CD4-positive, alpha-beta T cell treated with Interleukin-4 for 4 hours (primary cell): ENCODE results near the gene CACNB4.
"Not testable (repeated sequence)": the region's sequence is repeated elsewhere in the genome, so short reads cannot be mapped to it uniquely, and the experiment has no call there.

Experiments used
- DNase-seq: peaks from one replicate; pipeline ENCODE4 v3.0.0-alpha.2; 2020

Gene CACNB4

DNA sequence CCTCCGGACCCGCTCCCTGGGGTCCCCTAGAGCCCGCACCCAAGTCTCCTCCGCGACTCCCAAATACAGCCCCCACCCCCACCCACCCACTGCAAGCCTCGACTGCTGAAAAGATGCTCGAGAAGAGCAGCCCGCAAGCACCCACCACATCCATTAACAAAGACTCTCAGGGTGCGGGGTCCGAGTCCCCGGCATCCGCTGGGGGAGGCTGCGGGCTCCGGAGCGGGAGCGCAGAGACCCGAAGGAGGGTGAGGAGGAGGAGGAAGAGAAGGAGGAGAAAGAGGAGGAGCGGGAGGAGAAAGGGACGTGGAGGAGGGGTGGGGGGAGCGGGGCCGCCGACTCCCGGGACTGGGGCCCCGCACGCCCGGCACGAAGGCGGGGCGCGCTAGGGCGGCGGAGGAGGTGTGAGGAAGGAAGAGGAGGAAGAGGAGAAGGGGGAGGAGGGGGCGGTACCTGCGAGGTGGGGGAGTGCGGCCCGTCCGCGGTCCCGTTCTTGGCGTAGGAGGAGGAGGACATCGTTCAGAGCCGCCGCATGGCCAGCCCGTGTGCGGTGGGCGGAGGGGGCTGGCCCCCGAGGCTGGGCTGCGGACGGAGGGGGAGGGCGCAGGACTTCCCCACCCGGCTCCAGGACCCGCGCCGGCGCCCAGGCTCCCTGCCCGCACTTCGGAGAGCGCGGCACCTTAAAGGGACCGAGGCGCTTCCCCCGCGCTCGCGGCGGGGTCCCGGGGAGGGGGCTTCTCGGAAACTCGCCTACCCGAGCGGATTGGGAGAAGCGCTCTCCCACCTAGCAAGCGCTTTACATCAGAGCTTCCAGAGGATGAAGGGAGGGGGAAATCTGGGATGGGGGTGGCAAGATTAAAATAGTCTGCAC, at the start of gene CACNB4:
Gene CACNB4 (minus strand): TSS at position 549 of the 871 bp plus-strand sequence.
- DNase-seq, result no peak

DNA sequence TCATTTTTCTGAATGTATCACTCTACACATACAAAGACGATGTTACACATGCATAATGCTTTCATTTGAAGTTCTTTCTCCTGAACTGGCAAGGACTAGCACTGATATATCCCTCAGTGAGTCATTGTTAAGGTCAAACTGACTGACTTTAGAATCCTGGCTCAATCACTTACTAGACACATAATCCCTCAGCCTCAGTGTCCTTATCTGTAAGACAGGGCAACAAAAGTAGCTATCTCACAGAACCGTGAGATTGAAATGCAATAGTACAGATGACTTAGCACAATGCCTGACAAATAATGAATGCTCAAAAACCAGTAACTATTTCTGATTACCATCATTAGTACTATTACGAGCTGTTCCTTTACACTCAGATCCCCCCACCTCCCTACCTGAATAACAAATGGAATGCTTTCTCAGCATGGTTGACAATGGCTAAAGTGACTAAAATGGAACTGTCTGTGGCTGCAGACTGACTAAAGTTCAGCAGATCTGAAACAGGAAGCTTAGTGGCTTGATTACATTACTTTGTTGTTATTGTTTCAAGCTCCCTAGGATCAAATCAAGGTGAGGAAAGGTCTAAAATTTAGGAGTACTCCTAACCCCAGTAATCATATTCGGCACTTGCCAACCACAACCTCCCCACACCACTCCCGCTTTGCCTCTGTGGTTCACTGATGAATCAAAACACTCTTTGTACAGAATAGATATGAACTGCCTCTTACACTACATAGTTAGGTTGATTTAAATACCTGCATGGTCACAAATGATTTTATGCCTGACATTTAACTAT, 35.8 kb upstream of the CACNB4 start:
- DNase-seq, result no peak

DNA sequence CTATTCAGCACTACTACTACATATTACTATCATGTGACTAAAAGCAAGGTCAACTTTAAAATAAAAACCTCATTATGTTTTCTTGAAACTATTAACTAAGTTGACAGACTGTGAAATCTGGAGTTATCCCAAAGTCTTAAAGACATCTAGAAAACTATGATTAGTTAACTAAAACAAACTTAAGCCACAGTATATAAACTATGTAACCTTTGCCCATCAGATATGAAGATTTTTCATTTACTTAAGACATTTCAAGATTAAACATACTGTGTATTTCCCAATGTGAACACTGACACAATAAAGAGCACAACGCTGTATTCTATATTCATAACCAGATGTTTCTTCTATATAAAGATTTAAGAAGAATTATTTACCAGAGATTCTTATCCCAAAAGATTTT, 33.5 kb upstream of the CACNB4 start:
- no peak for DNase-seq

DNA sequence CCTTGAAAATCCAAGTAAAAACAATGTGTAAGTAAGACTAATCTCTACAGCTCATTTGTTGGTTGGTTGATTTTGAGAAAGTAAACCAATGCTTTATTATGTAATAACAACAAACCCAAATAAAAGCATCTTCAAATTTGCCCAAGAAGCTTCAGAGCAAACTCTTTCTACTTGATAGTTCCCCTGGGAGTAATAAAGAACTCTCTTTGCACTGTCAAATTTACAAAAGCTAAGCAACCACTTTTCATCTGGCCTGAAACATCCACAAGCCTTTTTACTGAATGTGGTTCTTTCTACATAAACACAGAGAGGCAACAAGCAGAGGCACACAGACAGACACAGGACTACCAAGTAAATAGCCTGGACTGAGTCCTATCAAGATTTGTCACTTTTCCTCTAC, 28.8 kb upstream of the CACNB4 start:
- no peak for DNase-seq

DNA sequence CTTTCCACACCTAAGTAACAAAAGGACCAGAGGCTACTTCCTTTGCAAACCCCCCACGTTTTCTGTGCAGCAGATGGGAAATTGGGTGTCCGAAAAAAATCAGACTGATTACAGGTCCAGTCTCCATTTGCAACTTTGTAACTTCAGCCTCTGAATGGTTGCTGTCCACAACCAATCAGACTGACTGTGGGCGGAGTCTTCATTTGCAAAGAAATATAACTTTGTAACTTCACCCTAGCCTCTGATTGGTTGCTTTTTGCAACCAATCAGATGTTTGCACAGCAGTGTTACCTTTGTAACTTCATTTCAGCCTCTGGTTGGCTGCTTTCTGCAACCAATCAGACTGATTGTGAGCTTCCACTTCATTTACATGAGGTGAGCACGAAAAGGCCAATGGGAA, 27.8 kb upstream of the CACNB4 start:
- no peak for DNase-seq

DNA sequence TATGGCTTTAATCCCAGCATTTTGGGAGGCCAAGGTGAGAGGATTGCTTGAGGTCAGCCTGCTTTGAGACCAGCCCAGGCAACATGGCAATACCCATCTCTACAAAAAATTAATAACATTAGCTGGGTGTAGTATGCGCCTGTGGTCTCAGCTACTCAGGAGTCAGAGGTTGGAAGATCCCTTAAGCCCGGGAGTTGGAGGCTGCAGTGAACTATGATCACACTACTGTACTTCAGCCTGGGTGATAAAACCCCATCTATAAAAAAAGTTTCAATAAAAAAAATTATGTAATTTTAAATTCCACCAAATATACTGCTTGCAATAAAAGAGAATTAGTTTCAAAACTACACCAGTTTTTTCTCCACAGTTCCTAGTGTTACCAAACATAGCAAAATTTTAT, 23.3 kb upstream of the CACNB4 start:
- DNase-seq, result no peak

DNA sequence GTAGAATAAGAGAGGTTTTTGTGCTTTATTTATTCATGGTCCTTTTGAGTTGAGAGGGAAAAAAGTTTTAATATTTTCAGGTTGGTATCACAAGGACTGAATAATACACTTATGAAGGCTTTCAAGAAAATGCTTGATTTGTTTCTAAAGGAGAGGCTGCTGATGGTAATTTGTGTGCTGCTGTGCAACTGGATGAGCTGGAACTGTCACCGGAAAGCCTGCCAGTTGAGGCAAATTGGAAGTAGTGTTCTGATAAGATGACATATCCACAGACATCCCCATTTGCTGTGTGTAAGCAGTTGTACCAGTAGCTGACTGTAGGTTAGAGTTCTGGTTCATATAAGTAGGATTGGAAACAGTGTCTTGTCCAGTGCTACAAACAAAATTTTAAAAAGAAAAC, 21.6 kb upstream of the CACNB4 start:
- no peak for DNase-seq

DNA sequence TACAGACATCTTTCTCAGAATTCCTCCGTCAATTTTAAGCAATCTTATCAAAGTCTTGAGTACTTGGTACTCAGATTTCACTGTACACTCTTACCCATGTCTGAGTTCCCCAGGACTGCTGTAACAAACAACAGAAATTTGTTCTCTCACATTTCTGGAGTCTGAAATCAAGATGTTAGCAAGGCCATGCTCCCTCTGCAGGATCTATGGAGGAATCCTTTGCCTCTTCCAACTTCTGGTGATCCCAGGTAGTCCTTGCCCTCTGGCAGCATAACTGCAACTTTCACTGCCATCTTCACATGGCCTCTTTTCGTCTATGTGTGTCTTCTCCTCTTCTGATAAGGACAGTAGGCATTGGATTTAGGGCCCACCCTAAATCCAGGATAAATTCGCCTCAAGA, 17.1 kb upstream of the CACNB4 start:
- no peak for DNase-seq

DNA sequence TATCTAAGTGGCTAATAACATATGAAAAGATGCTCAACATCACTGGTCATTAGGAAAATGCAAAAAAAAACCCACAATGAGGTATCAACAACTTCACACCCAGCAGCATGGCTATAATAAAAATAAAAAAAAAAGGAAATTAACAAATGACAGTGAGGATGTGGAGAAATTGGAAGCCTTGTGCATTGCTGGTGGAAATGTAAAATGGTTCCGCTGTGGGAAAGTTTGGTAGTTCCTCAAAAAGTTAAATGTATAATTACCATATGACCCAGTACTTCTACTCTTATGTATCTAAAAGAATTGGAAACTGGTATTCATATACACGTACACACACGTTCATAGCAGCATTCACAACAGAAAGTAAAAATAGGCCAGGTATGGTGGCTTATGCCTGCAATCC, 15.5 kb upstream of the CACNB4 start:
- no peak for DNase-seq

DNA sequence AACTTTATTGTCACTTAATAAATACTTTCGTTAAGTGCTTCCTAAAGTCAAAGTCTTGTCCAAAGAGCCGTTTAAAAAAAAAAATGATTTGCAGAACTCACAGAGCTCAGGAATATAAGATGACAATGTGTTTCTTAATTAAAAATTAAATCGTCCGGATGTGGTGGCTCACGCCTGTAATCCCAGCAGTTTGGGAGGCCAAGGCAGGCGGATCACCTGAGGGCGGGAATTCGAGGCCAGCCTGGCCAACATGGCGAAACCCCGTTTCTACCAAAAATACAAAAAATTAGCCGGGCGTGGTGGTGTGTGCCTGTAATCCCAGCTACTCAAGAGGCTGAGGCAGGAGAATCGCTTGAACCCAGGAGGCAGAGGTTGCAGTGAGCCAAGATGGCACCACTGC, 8.3 kb upstream of the CACNB4 start:
- not testable (repeated sequence) for DNase-seq

DNA sequence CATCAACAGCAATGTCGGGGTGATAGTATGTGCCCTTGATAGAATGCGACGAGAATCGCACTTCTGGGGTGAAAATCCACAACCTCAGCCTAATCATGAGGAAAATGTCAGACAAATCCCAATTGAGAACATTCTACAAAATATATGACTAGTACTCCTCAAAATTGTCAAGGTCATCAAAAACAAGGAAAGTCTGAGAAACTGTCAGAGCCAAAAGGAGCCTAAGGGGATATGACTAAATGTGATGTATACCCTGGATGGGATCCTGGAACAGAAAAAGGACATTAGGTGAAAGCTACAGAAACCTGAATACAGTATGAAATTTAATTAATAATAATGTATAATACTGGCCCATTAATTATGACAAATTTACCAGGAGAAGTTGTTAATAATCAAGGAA, 7.6 kb upstream of the CACNB4 start:
- DNase-seq, result no peak

DNA sequence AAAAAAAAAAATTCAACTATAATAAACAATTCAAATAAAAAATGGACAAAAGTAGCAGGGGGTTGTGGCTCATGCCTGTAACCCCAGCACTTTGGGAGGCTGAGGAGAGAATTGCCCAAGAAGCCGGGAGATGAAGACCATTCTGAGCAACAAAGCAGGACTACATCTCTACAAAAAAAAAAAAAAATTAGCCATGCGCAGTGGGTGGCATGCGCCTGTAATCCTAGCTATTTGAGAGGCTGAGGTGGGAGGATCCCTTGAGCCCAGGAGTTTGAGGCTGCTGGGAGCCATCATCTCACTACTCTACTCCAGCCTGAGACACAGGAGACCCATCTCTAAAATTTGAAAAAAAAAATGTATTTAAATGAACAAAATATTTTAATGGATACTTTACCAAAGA, 4.4 kb upstream of the CACNB4 start:
- DNase-seq, result no peak

DNA sequence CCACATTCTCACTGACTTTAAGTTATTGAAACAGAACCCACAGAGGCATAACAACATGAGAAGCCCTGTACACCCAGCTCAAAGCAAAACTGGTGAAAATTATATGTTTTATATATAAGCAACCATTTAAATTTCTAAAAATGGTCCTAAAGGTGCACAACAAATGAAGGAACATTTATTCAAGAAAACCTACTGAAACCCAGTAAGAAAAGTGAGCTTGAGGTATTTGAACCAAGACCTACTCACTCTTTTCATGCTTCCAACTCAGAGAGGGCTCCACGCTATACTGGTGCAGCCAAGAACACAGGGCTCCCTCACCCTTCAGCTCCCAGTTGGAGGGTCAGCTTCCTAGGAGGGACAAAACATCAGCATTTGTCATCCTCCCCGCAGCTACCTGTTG, 2.1 kb upstream of the CACNB4 start:
- no peak for DNase-seq

DNA sequence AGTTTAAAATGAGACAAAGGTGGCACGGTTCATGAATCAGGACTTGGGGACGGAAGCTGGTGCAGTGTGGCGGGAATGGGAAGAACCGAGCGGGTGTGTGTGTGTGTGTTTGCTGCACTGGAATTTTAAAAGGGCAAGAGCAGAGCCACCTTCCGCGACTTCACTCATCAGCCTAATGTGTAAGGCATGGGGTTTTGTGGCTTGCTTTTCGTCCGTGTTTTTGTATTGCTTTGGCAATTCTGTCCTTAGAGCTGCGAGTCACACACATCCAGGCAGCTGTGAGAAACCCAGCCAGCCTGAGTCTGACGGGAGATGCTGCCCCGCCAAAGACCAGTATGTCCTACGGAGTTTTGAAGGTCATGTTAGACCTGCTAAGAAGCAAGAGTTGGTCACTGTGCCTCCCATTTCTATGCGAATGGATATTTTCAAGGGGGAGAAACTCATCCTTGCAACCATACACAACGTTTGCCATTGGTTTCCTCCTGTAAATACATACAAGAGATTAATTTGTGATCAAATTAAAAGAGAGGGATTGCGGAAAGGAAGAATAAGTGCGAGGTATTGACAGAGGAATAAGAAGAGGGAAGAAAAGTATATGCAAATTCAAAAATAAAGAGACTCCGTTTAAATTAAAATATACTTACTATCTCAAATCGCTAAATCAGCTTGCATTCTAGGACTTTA, 665 bp upstream of the CACNB4 start:
- DNase-seq, result no peak

DNA sequence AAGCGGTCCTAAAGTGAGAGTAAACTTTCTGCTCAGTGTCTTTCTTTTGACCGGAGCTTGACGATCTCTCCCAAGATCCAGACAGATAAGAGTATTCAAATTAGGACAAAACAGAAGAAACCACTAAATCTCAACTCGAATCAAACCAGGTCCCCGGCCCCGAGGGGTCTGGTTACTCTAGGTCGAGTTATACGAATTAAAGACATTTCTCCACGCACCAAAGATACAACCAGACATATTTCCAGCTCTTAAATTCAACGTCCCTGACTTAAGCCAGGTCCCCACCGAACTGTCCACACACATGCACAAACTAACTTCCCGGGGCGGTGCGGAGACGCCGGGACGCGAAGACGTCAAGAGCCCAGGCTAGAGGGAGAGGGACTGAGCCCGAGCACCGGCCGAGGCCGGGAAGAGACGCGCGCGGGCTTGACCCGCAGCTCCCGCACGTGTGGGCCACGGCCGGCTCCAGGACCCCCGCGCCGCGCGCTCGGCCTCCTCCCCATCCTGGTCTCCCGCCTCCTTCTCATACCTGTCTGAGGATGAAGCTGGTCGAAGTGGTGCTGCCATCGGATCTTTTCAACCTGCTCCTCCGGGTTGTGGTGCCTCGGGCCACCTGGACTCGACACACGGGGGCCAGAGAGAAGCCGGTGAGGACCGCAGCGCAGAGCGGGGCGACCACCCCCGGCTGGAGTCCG, 896 bp downstream of the CACNB4 start:
- no peak for DNase-seq

DNA sequence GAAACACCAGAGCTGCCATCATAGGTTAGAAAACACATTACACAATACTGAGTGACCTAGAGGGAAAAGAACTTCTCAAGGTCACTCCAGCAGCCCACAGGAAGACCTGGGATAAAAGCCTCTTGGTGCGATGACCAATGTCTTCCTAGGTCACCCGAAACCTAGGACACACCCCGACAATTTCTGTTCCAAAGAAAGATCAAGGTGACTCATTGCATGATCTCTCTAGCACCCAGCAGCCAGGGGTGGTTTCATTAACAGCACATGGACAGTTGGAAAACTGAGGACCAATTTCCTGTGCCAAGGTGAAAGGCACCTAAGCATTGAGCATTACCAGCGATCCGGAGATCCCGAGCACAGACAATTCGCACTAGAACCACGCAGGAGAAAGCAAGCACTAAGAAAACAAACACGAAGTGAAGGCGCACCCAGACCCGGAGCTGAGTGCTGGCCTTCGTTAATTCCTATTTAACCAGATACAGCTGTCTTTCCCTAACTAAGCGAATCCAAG, 1.5 kb downstream of the CACNB4 start:
- no peak for DNase-seq

DNA sequence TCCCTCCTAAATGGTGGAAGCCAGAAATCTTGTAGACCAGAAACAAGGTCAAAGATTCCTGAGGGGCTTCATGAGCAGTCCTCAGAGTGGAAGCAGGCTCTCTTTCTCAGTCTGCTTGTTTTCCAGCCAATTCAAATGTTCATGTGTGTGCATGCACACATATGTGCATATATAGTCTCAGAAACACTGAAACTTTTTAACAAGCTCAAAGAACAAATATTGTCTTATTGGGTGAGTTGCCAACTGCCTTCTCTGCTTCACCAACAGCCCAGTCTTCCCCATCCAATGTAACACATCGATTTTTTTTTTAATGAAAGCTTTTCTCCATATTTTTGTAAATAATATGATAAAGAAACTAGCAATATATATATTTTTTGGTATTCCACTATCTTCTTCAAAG, 3.7 kb downstream of the CACNB4 start:
- no peak for DNase-seq

DNA sequence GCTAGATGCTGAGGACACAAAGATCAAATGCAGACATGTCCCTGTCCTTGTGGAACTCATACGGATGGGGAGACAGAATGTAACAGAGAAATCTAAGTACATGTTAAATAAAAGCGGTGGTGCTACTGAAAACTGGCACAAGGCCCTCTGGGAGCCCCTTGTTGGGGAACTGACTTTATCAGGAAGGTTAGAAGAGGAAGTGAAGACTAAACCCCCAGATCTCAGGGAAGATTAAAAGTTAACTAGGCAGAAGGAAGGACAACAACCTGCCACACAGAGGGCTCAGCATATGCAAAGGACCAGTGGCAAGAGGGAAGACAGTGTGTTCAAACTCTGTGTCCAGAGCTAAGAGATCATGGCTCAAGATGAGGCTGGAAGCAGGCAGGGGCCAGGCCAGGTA, 4.8 kb downstream of the CACNB4 start:
- no peak for DNase-seq

DNA sequence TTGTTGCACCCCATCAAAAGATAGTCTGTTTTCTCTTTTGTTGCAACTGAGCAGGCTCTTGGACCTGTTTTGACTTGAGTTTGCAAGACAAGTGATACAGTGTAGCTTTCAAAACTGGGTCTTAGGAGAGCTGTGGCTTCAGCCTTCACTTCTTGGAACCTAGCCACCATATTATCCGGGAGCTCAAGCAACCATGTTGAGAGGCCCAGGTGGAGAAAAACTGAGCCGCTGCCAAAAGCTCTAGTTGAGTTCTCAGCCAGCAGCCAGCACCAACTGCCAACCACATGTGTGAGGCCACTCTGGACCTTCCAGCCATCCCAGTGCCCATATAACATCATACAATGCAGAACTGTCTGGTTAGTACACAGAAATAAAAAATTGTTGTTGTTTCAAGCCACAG, 5.4 kb downstream of the CACNB4 start:
- no peak for DNase-seq

DNA sequence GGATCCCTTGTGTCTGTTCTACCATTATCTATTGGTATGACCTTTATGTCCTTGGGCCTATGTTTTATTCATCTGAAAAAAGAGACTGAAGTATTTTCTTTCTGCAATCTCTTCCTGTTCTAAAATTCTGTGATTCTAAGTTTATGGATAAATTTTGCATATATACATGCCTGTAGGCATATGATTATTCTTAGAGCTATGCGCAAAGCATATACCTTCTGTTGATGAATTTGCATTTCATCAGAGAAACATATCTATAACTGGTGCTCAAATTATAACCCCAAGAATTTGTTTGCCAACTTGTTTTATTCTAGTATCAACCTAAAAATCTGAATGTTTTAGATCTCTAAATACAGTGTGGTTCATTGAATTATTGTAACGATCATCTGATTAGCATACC, 6.7 kb downstream of the CACNB4 start:
- no peak for DNase-seq

DNA sequence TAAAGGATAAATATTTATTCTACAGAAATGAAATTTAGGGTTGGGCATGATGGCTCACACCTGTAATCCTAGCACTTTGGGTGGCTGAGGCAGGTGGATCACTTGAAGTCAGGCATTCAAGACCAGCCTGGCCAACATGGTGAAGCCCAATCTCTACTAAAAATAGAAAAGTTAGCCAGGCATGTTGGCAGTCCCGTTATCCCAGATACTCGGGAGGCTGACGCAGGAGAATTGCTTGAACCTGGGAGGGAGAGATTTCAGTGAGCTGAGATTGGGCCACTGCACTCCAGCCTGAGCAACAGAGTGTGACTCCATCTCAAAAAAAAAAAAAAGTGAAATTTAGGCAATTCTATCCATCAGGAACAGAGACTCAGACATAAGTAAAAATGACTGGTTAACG, 8.1 kb downstream of the CACNB4 start:
- not testable (repeated sequence) for DNase-seq

DNA sequence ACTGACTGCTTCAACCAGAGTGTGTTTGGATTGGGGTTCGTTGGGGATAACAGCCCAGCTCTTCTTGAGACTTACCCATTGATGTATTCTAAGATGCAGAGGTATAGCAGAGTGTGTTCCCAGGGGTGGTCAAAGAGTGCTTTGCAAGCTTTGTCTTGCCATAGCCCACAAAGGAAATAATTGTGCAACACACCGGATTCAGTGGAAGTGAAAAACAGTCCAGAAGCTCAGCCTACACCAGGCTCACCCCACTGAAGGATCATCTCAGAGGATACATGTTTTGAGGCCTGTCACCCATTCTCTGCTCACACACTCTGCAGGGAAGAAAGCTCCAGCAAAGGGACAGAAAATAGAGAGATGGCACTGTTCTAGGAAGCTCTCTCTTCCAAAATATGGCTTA, 9.6 kb downstream of the CACNB4 start:
- DNase-seq, result no peak

DNA sequence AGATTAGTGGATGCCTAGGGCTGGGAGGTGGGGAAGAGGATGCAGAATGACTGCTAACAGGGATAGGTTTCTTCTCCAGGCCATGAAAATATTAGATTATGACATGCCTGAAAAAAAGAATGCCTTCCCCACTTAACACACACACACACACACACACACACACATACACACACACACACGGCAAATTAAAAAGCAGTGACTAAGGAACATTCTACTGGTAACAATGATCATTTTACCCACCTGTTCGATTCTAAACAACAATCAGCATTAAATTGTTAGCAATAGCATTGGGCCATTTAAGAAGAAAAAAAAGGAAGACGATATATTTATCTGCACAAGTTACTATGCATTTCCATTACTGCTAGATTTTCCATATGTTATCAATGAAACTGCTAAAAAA, 10.8 kb downstream of the CACNB4 start:
- no peak for DNase-seq
